Fibroblast of skin of back (primary cell): ENCODE results near the gene GNL3L.
A peak's percentile ranks its signal among the peaks of the same experiment; 100 is the strongest.
"Not testable (repeated sequence)": the region's sequence is repeated elsewhere in the genome, so short reads cannot be mapped to it uniquely, and the experiment has no call there.

Experiments used
- DNase-seq: peaks from one replicate; pipeline ENCODE4 v3.0.0-alpha.2; 2013

Gene GNL3L

GRCh38 chrX:54560411-54560810 lies 30.4 kb downstream of the GNL3L start:
- no peak for DNase-seq

- no peak for DNase-seq
Observed at GRCh38 chrX:54561622-54562021, 31.6 kb downstream of the GNL3L start.

- DNase-seq: peak; percentile 53
Observed at GRCh38 chrX:54564936-54565335, 34.9 kb downstream of the GNL3L start.

- no peak for DNase-seq
Observed at GRCh38 chrX:54570332-54570731, 40.3 kb downstream of the GNL3L start.

- not testable (repeated sequence) for DNase-seq
Observed at GRCh38 chrX:54572641-54573040, 42.6 kb downstream of the GNL3L start.

- no peak for DNase-seq
Observed at GRCh38 chrX:54597728-54598127, 67.7 kb downstream of the GNL3L start.

GRCh38 chrX:54602563-54602962 lies 72.5 kb downstream of the GNL3L start:
- DNase-seq: no peak
